ENCODE measurements around the gene MYMK. TPM values are rescaled to one million over a fixed set of nuclear protein-coding genes. Genes with fewer than 3 reads are reported as not detected.
"Not testable (repeated sequence)": the region's sequence is repeated elsewhere in the genome, so short reads cannot be mapped to it uniquely, and the experiment has no call there.

The MYMK gene
- total RNA-seq, 1 donor from 2014 or later: not detected

- intact Hi-C loops (cut with micrococcal nuclease); H3K4me1 Mint-ChIP-seq; H3K4me3 Mint-ChIP-seq; H3K36me3 Mint-ChIP-seq (ENCODE audit: low read depth); H3K27ac Mint-ChIP-seq; DNase-seq; H3K27me3 Mint-ChIP-seq; H3K9me3 Mint-ChIP-seq: not testable (repeated sequence)
Observed at GRCh38 chr9:133563814-133564213, 39.1 kb upstream of the MYMK start.

- no peaks in the 10 kb centered on the region for H3K9me3 Mint-ChIP-seq
- intact Hi-C loops (cut with micrococcal nuclease): no loop called here
- no peaks in the 10 kb centered on the region for H3K36me3 Mint-ChIP-seq (ENCODE audit: low read depth)
- no peak overlapping the region for H3K4me3 Mint-ChIP-seq
- H3K4me1 Mint-ChIP-seq: peaks cover 2% of the 10 kb centered on the region
- no peaks in the 10 kb centered on the region for H3K27me3 Mint-ChIP-seq
- no peak overlapping the region for H3K27ac Mint-ChIP-seq
- DNase-seq: no peak
Observed at GRCh38 chr9:133563291-133563796, 38.6 kb upstream of the MYMK start.

- intact Hi-C loops (cut with micrococcal nuclease): no loop called here
- Mint-ChIP-seq H3K36me3 (ENCODE audit: low read depth) (no peaks in the 10 kb centered on the region), H3K4me3 (no peak overlapping the region), H3K27ac (no peak overlapping the region), H3K27me3 (no peaks in the 10 kb centered on the region), H3K9me3 (no peaks in the 10 kb centered on the region), H3K4me1 (peaks cover 2% of the 10 kb centered on the region)
- no peak for DNase-seq
Observed at GRCh38 chr9:133562611-133563290, 38.0 kb upstream of the MYMK start.

- H3K4me1 Mint-ChIP-seq: peaks cover 2% of the 10 kb centered on the region
- H3K9me3 Mint-ChIP-seq: no peaks in the 10 kb centered on the region
- H3K4me3 Mint-ChIP-seq: no peak overlapping the region
- no peaks in the 10 kb centered on the region for H3K36me3 Mint-ChIP-seq (ENCODE audit: low read depth)
- DNase-seq: no peak
- H3K27me3 Mint-ChIP-seq: no peaks in the 10 kb centered on the region
- no peak overlapping the region for H3K27ac Mint-ChIP-seq
- intact Hi-C loops (cut with micrococcal nuclease): no loop called here
Observed at GRCh38 chr9:133561976-133562554, 37.3 kb upstream of the MYMK start.

- DNase-seq: no peak
- H3K4me1 Mint-ChIP-seq: peaks cover 2% of the 10 kb centered on the region
- no peaks in the 10 kb centered on the region for H3K9me3 Mint-ChIP-seq
- intact Hi-C loops (cut with micrococcal nuclease): no loop called here
- H3K27ac Mint-ChIP-seq: no peak overlapping the region
- H3K36me3 Mint-ChIP-seq (ENCODE audit: low read depth): no peaks in the 10 kb centered on the region
- H3K4me3 Mint-ChIP-seq: no peak overlapping the region
- no peaks in the 10 kb centered on the region for H3K27me3 Mint-ChIP-seq
Observed at GRCh38 chr9:133560944-133561343, 36.2 kb upstream of the MYMK start.

- intact Hi-C loops (cut with micrococcal nuclease): no loop called here
- Mint-ChIP-seq H3K9me3 (no peaks in the 10 kb centered on the region), H3K27me3 (no peaks in the 10 kb centered on the region), H3K27ac (no peak overlapping the region), H3K4me3 (no peak overlapping the region), H3K36me3 (ENCODE audit: low read depth) (no peaks in the 10 kb centered on the region), H3K4me1 (peaks cover 2% of the 10 kb centered on the region)
- no peak for DNase-seq
Observed at GRCh38 chr9:133560311-133560710, 35.6 kb upstream of the MYMK start.

GRCh38 chr9:133558191-133559126, 33.7 kb upstream of the MYMK start:
- Mint-ChIP-seq H3K27me3 (no peaks in the 10 kb centered on the region), H3K4me1 (peaks cover 2% of the 10 kb centered on the region), H3K36me3 (ENCODE audit: low read depth) (no peaks in the 10 kb centered on the region), H3K27ac (no peak overlapping the region), H3K9me3 (no peaks in the 10 kb centered on the region), H3K4me3 (no peak overlapping the region)
- no peak for DNase-seq
- intact Hi-C loops (cut with micrococcal nuclease): no loop called here

GRCh38 chr9:133557581-133557980, 32.8 kb upstream of the MYMK start:
- Mint-ChIP-seq H3K36me3 (ENCODE audit: low read depth) (no peaks in the 10 kb centered on the region), H3K9me3 (no peaks in the 10 kb centered on the region), H3K27me3 (no peaks in the 10 kb centered on the region), H3K4me1 (peaks cover 2% of the 10 kb centered on the region), H3K4me3 (no peak overlapping the region), H3K27ac (no peak overlapping the region)
- intact Hi-C loops (cut with micrococcal nuclease): no loop called here
- DNase-seq: no peak

- Mint-ChIP-seq H3K4me1 (peaks cover 2% of the 10 kb centered on the region), H3K4me3 (no peak overlapping the region), H3K27me3 (no peaks in the 10 kb centered on the region), H3K27ac (no peak overlapping the region), H3K9me3 (no peaks in the 10 kb centered on the region), H3K36me3 (ENCODE audit: low read depth) (no peaks in the 10 kb centered on the region)
- intact Hi-C loops (cut with micrococcal nuclease): no loop called here
- no peak for DNase-seq
Observed at GRCh38 chr9:133556354-133556753, 31.6 kb upstream of the MYMK start.

GRCh38 chr9:133554729-133555128, 30.0 kb upstream of the MYMK start:
- Mint-ChIP-seq H3K27ac (no peak overlapping the region), H3K9me3 (no peaks in the 10 kb centered on the region), H3K4me3 (no peak overlapping the region), H3K4me1 (peaks cover 2% of the 10 kb centered on the region), H3K36me3 (ENCODE audit: low read depth) (no peaks in the 10 kb centered on the region), H3K27me3 (no peaks in the 10 kb centered on the region)
- intact Hi-C loops (cut with micrococcal nuclease): no loop called here
- DNase-seq: no peak

GRCh38 chr9:133553973-133554713, 29.4 kb upstream of the MYMK start:
- Mint-ChIP-seq H3K4me3 (no peak overlapping the region), H3K9me3 (no peaks in the 10 kb centered on the region), H3K4me1 (peaks cover 2% of the 10 kb centered on the region), H3K27ac (no peak overlapping the region), H3K36me3 (ENCODE audit: low read depth) (no peaks in the 10 kb centered on the region), H3K27me3 (no peaks in the 10 kb centered on the region)
- intact Hi-C loops (cut with micrococcal nuclease): no loop called here
- DNase-seq: no peak

GRCh38 chr9:133553123-133553522, 28.4 kb upstream of the MYMK start:
- no peaks in the 10 kb centered on the region for H3K27me3 Mint-ChIP-seq
- H3K4me1 Mint-ChIP-seq: no peaks in the 10 kb centered on the region
- H3K9me3 Mint-ChIP-seq: no peaks in the 10 kb centered on the region
- H3K36me3 Mint-ChIP-seq (ENCODE audit: low read depth): no peaks in the 10 kb centered on the region
- no peak for DNase-seq
- no peak overlapping the region for H3K4me3 Mint-ChIP-seq
- no peak overlapping the region for H3K27ac Mint-ChIP-seq
- intact Hi-C loops (cut with micrococcal nuclease): no loop called here

- DNase-seq: no peak
- Mint-ChIP-seq H3K4me3 (no peak overlapping the region), H3K27ac (no peak overlapping the region), H3K36me3 (ENCODE audit: low read depth) (no peaks in the 10 kb centered on the region), H3K27me3 (no peaks in the 10 kb centered on the region), H3K9me3 (no peaks in the 10 kb centered on the region), H3K4me1 (no peaks in the 10 kb centered on the region)
- intact Hi-C loops (cut with micrococcal nuclease): no loop called here
Observed at GRCh38 chr9:133552236-133552635, 27.5 kb upstream of the MYMK start.

Measured in activated CD4-positive, alpha-beta T cell treated with anti-CD3 and anti-CD28 coated beads, Interleukin-2, amount 10 ng/mL, durations not matched to agents 24 days and 14 days (primary cell).